ENCODE results near the gene SEC14L1. TPM values are rescaled to one million over a fixed set of nuclear protein-coding genes. Genes with fewer than 3 reads are reported as not detected.
"Not testable (repeated sequence)": the region's sequence is repeated elsewhere in the genome, so short reads cannot be mapped to it uniquely, and the experiment has no call there.

Gene SEC14L1
- total RNA-seq, 2 donors from 2014 or later, result 48.2 to 54.0 TPM

- Histone ChIP-seq H3K9me3 (no peaks in the 10 kb centered on the region), H3K27ac (peak overlapping the region; percentile 20 to 49), H3K27me3 (no peaks in the 10 kb centered on the region), H3K4me3 (no peak overlapping the region), H3K36me3 (no peaks in the 10 kb centered on the region), H3K4me1 (peaks cover 0 to 74% of the 10 kb centered on the region in 2 donors)
- TF ChIP-seq CTCF (IDR thresholded peaks at IDR 0.05), result no peak
- DNase-seq (ENCODE audit: low spot score), result no peak
Observed at GRCh38 chr17:77155125-77155524, 14.4 kb downstream of the SEC14L1 start.

- DNase-seq (ENCODE audit: low spot score); H3K36me3 ChIP-seq; H3K9me3 ChIP-seq; H3K4me3 ChIP-seq; H3K27ac ChIP-seq; H3K27me3 ChIP-seq: not testable (repeated sequence)
- peaks cover 0 to 78% of the 10 kb centered on the region in 2 donors for H3K4me1 ChIP-seq
Observed at GRCh38 chr17:77157766-77158165, 17.0 kb downstream of the SEC14L1 start.

DNA sequence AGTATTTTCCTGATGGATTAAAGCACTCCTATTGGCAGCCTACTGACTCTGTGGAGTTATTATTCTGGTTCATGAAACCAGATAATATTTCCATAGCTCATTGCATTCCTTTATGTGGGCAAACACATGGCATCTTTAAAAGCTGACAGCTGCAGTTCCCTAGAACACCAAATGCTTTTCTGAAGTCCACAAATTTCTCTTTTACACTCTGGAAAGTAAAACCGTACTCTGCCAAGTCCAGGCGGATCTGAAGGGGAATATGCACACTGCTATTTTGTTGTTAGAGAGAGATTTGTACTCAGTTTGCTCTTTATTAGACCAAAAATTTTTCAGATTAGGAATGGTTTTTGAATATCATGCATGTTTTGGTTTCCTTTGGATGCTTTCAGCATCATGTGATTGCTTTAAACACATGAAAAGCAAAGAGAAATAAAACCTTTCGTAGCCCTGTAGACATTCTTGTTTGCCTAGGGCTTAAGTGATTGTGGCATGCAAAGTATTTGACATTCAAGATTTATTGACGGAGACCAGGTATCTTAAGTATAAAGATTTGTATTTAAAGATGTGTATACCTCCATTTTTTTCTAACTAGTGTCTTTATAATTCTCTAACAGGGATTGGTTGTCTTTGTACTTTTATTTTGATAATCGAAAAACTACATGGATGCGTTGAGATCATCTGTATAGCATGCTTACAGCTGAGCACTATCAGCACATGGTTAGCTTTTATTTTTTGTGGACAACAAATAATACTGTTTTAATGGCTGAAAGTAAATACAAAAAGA lies 19.5 kb downstream of the SEC14L1 start:
- Histone ChIP-seq H3K4me3 (no peak overlapping the region), H3K9me3 (no peaks in the 10 kb centered on the region), H3K27ac (peak overlapping the region; percentile 46 to 47), H3K4me1 (peaks cover 0 to 78% of the 10 kb centered on the region in 2 donors), H3K27me3 (no peaks in the 10 kb centered on the region), H3K36me3 (no peaks in the 10 kb centered on the region)
- no peak for TF ChIP-seq CTCF (IDR thresholded peaks at IDR 0.05)
- DNase-seq (ENCODE audit: low spot score), result no peak

GRCh38 chr17:77160875-77161530 lies 20.2 kb downstream of the SEC14L1 start:
- Histone ChIP-seq H3K4me3 (no peak overlapping the region), H3K27ac (peak overlapping the region; percentile 46 to 47), H3K9me3 (no peaks in the 10 kb centered on the region), H3K27me3 (no peaks in the 10 kb centered on the region), H3K36me3 (no peaks in the 10 kb centered on the region), H3K4me1 (peaks cover 0 to 78% of the 10 kb centered on the region in 2 donors)
- no peak for DNase-seq (ENCODE audit: low spot score)
- no peak for TF ChIP-seq CTCF (IDR thresholded peaks at IDR 0.05)

GRCh38 chr17:77161953-77162352 lies 21.2 kb downstream of the SEC14L1 start:
- no peak overlapping the region for H3K4me3 ChIP-seq
- H3K9me3 ChIP-seq, result no peaks in the 10 kb centered on the region
- H3K27me3 ChIP-seq, result no peaks in the 10 kb centered on the region
- peaks cover 0 to 79% of the 10 kb centered on the region in 2 donors for H3K4me1 ChIP-seq
- H3K36me3 ChIP-seq, result no peaks in the 10 kb centered on the region
- no peak for TF ChIP-seq CTCF (IDR thresholded peaks at IDR 0.05)
- no peak for DNase-seq (ENCODE audit: low spot score)
- H3K27ac ChIP-seq, result peak overlapping the region; percentile 28 to 68

- H3K9me3 ChIP-seq, result peaks cover 0 to 9% of the 10 kb centered on the region in 2 donors
Observed at GRCh38 chr17:77163001-77163400, 22.2 kb downstream of the SEC14L1 start.

More at GRCh38 chr17:77163001-77163400, 22.2 kb downstream of the SEC14L1 start:
- Histone ChIP-seq H3K36me3 (peaks cover 6% of the 10 kb centered on the region), H3K27ac (peak overlapping the region; percentile 68 to 89), H3K4me3 (peak overlapping the region in 1 of 2 donors; percentile 3), H3K27me3 (no peaks in the 10 kb centered on the region), H3K4me1 (peaks cover 0 to 77% of the 10 kb centered on the region in 2 donors)
- TF ChIP-seq CTCF (IDR thresholded peaks at IDR 0.05), result no peak
- DNase-seq (ENCODE audit: low spot score), result no peak

Measured in right atrium auricular region (tissue), 2 donors.